NCI-H2171 treated with DMSO at 0.1 percent for 48 hours (cell line): ENCODE results near the gene CCR7.

Experiments
- DNase-seq: peaks from one replicate; lab custom pipeline; 2025; lab: John Stamatoyannopoulos, UW

CCR7 gene

GRCh38 chr17:40535924-40536294 is 29.4 kb downstream of the CCR7 start:
- no peak for DNase-seq

- no peak for DNase-seq
Observed at GRCh38 chr17:40535438-40535837, 29.8 kb downstream of the CCR7 start.

GRCh38 chr17:40534371-40535189 is 30.7 kb downstream of the CCR7 start:
- DNase-seq: no peak

GRCh38 chr17:40533896-40534295 is 31.4 kb downstream of the CCR7 start:
- DNase-seq: no peak

- DNase-seq: no peak
Observed at GRCh38 chr17:40532520-40533253, 32.6 kb downstream of the CCR7 start.

GRCh38 chr17:40531051-40531991 is 34.0 kb downstream of the CCR7 start:
- DNase-seq: no peak

GRCh38 chr17:40530531-40530994 is 34.7 kb downstream of the CCR7 start:
- DNase-seq: no peak

GRCh38 chr17:40529991-40530390 is 35.3 kb downstream of the CCR7 start:
- no peak for DNase-seq

- DNase-seq: no peak
Observed at GRCh38 chr17:40528692-40529417, 36.4 kb downstream of the CCR7 start.

- DNase-seq: no peak
Observed at GRCh38 chr17:40526668-40527067, 38.6 kb downstream of the CCR7 start.

GRCh38 chr17:40525294-40525693 is 40.0 kb downstream of the CCR7 start:
- DNase-seq: no peak

- no peak for DNase-seq
Observed at GRCh38 chr17:40524243-40524965, 40.9 kb downstream of the CCR7 start.

- DNase-seq: no peak
Observed at GRCh38 chr17:40522961-40523310, 42.3 kb downstream of the CCR7 start.

- no peak for DNase-seq
Observed at GRCh38 chr17:40522250-40522960, 42.9 kb downstream of the CCR7 start.

- no peak for DNase-seq
Observed at GRCh38 chr17:40520991-40521453, 44.2 kb downstream of the CCR7 start.

GRCh38 chr17:40519089-40519775 is 46.0 kb downstream of the CCR7 start:
- DNase-seq: no peak

- no peak for DNase-seq
Observed at GRCh38 chr17:40518401-40519088, 46.7 kb downstream of the CCR7 start.

- DNase-seq: no peak
Observed at GRCh38 chr17:40517981-40518380, 47.3 kb downstream of the CCR7 start.

- no peak for DNase-seq
Observed at GRCh38 chr17:40517286-40517662, 48.0 kb downstream of the CCR7 start.
